Measurements from ENCODE around the gene CNTFR. TPM values are rescaled to one million over a fixed set of nuclear protein-coding genes. Genes with fewer than 3 reads are reported as not detected.

CNTFR gene
- total and polyA plus RNA-seq, 2 experiments from 2014 or later, result 4.7 to 7.5 TPM

DNA sequence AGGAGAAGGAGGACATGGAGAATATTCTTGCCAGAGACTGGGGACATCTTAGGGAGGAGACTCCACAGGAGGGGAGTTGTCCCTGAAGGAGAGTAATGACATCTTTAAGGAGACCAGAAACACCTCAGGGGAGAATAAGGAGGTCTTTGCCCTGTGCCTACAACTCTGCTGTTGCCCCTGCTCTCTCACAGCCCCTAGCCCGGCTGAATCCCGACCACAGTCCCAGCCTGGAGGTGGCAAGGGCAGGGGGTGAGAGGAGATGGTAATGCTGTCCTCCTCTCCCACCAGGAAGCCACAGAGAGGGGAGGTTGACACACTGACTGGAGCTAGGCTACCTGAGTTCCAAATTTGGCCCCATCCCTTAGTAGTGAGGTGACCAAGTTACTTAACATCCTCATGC, 36.5 kb downstream of the CNTFR start:
- no peaks in the 10 kb centered on the region for H3K27me3 ChIP-seq
- DNase-seq (ENCODE audit: low spot score), result no peak
- H2AFZ ChIP-seq, result no peak overlapping the region
- H3K4me3 ChIP-seq, result no peak overlapping the region
- H3K9me2 ChIP-seq (replicated peaks; ENCODE audit: insufficient read depth), result no peaks in the 10 kb centered on the region
- H3K4me2 ChIP-seq, result no peak overlapping the region
- whole genome bisulfite sequencing (ENCODE audit: low lambda C conversion rate, missing lambda C conversion rate), result 91% methylated on average over 2 of the region's 2 CpGs
- H3K9me3 ChIP-seq (ENCODE audit: low read depth), result no peaks in the 10 kb centered on the region
- TF ChIP-seq EZH2 (IDR thresholded peaks at IDR 0.05; ENCODE audit: borderline replicate concordance) (no peak), EZH2phosphoT487 (IDR thresholded peaks at IDR 0.05; ENCODE audit: low read depth, severe bottlenecking, unreplicated experiment) (no peak)
- no peaks in the 10 kb centered on the region for H4K20me1 ChIP-seq (ENCODE audit: insufficient read depth, poor library complexity, severe bottlenecking)
- no peak overlapping the region for H3K27ac ChIP-seq
- no peaks in the 10 kb centered on the region for H3K36me3 ChIP-seq (replicated peaks; ENCODE audit: insufficient read depth, low read depth)
- H3K4me1 ChIP-seq (ENCODE audit: insufficient read depth), result peaks cover 21% of the 10 kb centered on the region
- no peaks in the 10 kb centered on the region for H3K79me2 ChIP-seq

DNA sequence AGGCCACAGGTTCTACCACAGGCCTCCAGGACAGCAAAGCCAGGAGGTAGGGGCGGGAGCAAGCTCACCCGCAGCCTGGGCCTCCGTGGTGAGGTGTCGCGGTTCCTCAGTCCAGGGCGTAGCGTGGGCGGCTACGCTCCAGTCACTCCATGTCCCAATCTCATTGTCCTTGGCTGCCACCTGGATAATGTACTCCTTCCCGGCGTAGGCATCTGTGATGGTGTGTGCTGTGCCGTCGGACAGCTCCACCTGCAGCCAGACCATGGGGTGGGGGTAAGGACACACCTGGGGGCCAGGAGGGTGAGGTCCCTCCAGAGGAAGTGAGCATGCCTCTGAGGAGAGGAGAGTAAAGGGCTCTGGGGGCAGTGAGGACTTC, 36.9 kb downstream of the CNTFR start:
- H2AFZ ChIP-seq, result no peak overlapping the region
- H3K9me2 ChIP-seq (replicated peaks; ENCODE audit: insufficient read depth), result no peaks in the 10 kb centered on the region
- H3K4me1 ChIP-seq (ENCODE audit: insufficient read depth), result peaks cover 21% of the 10 kb centered on the region
- TF ChIP-seq EZH2 (IDR thresholded peaks at IDR 0.05; ENCODE audit: borderline replicate concordance) (no peak), EZH2phosphoT487 (IDR thresholded peaks at IDR 0.05; ENCODE audit: low read depth, severe bottlenecking, unreplicated experiment) (no peak)
- TF ChIP-seq, protein P1, sequence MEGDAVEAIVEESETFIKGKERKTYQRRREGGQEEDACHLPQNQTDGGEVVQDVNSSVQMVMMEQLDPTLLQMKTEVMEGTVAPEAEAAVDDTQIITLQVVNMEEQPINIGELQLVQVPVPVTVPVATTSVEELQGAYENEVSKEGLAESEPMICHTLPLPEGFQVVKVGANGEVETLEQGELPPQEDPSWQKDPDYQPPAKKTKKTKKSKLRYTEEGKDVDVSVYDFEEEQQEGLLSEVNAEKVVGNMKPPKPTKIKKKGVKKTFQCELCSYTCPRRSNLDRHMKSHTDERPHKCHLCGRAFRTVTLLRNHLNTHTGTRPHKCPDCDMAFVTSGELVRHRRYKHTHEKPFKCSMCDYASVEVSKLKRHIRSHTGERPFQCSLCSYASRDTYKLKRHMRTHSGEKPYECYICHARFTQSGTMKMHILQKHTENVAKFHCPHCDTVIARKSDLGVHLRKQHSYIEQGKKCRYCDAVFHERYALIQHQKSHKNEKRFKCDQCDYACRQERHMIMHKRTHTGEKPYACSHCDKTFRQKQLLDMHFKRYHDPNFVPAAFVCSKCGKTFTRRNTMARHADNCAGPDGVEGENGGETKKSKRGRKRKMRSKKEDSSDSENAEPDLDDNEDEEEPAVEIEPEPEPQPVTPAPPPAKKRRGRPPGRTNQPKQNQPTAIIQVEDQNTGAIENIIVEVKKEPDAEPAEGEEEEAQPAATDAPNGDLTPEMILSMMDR (IDR thresholded peaks at IDR 0.05; ENCODE audit: poor library complexity), result no peak
- no peak overlapping the region for H3K4me2 ChIP-seq
- no peaks in the 10 kb centered on the region for H3K9me3 ChIP-seq (ENCODE audit: low read depth)
- H3K27ac ChIP-seq, result no peak overlapping the region
- H3K27me3 ChIP-seq, result peaks cover 2% of the 10 kb centered on the region
- no peaks in the 10 kb centered on the region for H3K36me3 ChIP-seq (replicated peaks; ENCODE audit: insufficient read depth, low read depth)
- H3K79me2 ChIP-seq, result no peaks in the 10 kb centered on the region
- H4K20me1 ChIP-seq (ENCODE audit: insufficient read depth, poor library complexity, severe bottlenecking), result no peaks in the 10 kb centered on the region
- DNase-seq (ENCODE audit: low spot score), result no peak
- whole genome bisulfite sequencing (ENCODE audit: low lambda C conversion rate, missing lambda C conversion rate), result 91% methylated on average over 13 of the region's 13 CpGs
- no peak overlapping the region for H3K4me3 ChIP-seq

DNA sequence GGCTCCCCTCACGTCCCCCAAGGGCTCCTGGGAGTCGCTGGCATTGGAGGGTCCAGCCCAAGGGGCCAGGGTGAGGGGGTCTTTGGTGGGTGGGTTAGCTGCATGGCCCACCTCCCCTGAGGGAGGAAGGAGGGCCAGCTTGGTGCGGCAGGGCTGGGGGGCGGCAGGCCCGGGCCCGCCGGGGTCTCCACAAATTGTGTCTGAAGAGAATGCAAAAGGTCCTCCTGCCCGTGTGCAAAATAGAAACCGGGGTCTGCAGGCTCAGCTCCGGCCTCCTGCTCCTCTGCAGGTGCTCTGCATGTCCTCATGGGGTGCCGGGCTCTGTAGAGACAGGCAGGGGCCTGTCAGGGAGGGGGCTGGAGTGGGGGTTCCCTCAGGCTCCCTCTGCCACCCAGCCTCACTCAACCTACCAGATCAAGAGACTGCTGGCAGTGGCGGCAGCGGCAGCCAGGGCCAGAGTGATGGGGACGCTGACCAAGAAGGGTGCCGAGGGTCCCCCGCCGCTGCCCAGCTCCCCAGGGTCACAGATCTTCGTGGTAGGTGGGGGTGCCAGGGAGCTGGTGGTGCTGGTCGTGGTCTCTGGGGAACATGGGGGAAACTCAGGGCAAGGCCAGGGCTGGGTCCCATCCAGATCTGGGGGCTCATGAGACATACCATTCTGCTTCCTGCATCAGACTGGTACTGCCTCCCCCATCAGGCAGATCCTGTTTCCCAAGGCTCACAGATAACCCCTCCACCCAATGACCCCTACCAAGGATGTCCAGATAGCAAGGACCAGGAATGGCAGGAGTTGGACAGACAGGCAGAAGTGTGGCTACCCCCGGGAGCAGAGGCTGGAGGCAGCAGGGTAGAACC, 37.5 kb downstream of the CNTFR start:
- no peak for DNase-seq (ENCODE audit: low spot score)
- 97% methylated on average over 17 of the region's 20 CpGs for WGBS (ENCODE audit: low lambda C conversion rate, missing lambda C conversion rate)
- H4K20me1 ChIP-seq (ENCODE audit: insufficient read depth, poor library complexity, severe bottlenecking), result no peaks in the 10 kb centered on the region
- H3K4me3 ChIP-seq, result no peak overlapping the region
- H3K9me2 ChIP-seq (replicated peaks; ENCODE audit: insufficient read depth), result no peaks in the 10 kb centered on the region
- TF ChIP-seq, protein P1 (IDR thresholded peaks at IDR 0.05; ENCODE audit: poor library complexity), result no peak
- TF ChIP-seq EZH2phosphoT487 (IDR thresholded peaks at IDR 0.05; ENCODE audit: low read depth, severe bottlenecking, unreplicated experiment), result no peak
- no peak for TF ChIP-seq EZH2 (IDR thresholded peaks at IDR 0.05; ENCODE audit: borderline replicate concordance)
- H3K79me2 ChIP-seq, result no peaks in the 10 kb centered on the region
- no peak overlapping the region for H3K4me2 ChIP-seq
- H3K27ac ChIP-seq, result no peak overlapping the region
- no peak overlapping the region for H2AFZ ChIP-seq
- no peaks in the 10 kb centered on the region for H3K36me3 ChIP-seq (replicated peaks; ENCODE audit: insufficient read depth, low read depth)
- peaks cover 4% of the 10 kb centered on the region for H3K27me3 ChIP-seq
- H3K4me1 ChIP-seq (ENCODE audit: insufficient read depth), result peaks cover 21% of the 10 kb centered on the region
- H3K9me3 ChIP-seq (ENCODE audit: low read depth), result no peaks in the 10 kb centered on the region

DNA sequence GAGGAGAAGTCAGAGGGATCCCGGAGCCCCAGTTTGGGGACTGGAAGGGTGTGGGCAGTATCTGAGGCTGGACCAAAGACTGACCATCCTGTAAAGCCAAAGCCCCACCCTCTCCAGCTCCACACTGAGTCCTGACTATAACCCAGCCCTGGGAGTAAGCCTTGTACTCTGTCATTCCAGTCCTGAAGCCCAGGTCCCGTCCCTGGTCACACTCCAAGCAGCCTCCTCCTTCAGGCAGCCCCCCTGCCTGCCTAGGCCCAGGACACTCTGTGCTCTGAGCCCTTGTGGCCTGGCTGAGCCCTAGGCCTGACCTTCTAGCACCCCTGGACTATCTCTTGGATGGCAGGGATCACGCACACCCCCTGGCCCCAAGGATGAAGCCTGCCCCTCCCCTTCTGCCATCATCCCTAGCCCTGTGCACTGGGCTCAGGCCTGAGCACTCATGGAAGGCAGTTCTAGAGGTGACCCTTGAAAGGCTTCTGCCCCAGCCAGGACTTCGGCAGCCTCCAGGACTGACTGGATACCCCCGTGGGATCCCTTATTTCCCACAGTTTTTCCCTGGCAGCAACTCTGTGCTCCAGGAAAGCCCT, 38.7 kb downstream of the CNTFR start:
- H3K4me2 ChIP-seq, result no peak overlapping the region
- H3K4me1 ChIP-seq (ENCODE audit: insufficient read depth), result peaks cover 21% of the 10 kb centered on the region
- TF ChIP-seq EZH2 (IDR thresholded peaks at IDR 0.05; ENCODE audit: borderline replicate concordance) (no peak), EZH2phosphoT487 (IDR thresholded peaks at IDR 0.05; ENCODE audit: low read depth, severe bottlenecking, unreplicated experiment) (no peak)
- TF ChIP-seq, protein P1 (IDR thresholded peaks at IDR 0.05; ENCODE audit: poor library complexity), result no peak
- DNase-seq (ENCODE audit: low spot score), result no peak
- H3K36me3 ChIP-seq (replicated peaks; ENCODE audit: insufficient read depth, low read depth), result no peaks in the 10 kb centered on the region
- no peak overlapping the region for H3K4me3 ChIP-seq
- peaks cover 4% of the 10 kb centered on the region for H3K27me3 ChIP-seq
- no peaks in the 10 kb centered on the region for H4K20me1 ChIP-seq (ENCODE audit: insufficient read depth, poor library complexity, severe bottlenecking)
- no peaks in the 10 kb centered on the region for H3K9me3 ChIP-seq (ENCODE audit: low read depth)
- H3K27ac ChIP-seq, result no peak overlapping the region
- no peaks in the 10 kb centered on the region for H3K79me2 ChIP-seq
- no peaks in the 10 kb centered on the region for H3K9me2 ChIP-seq (replicated peaks; ENCODE audit: insufficient read depth)
- 80% methylated on average over 5 of the region's 5 CpGs for WGBS (ENCODE audit: low lambda C conversion rate, missing lambda C conversion rate)
- no peak overlapping the region for H2AFZ ChIP-seq
